Muscle of leg (tissue), 11 donors: ENCODE results near the gene KREMEN1. TPM values are rescaled to one million over a fixed set of nuclear protein-coding genes. Genes with fewer than 3 reads are reported as not detected.
A peak's percentile ranks its signal among the peaks of the same experiment; 100 is the strongest.
"Not testable (repeated sequence)": the region's sequence is repeated elsewhere in the genome, so short reads cannot be mapped to it uniquely, and the experiment has no call there.

Source experiments
- DNase-seq: peaks from one replicate; pipeline ENCODE4 v3.0.0; 2013
- H3K27ac ChIP-seq: one replicate; pipeline ENCODE4 v1.5.1; 2013; ENCODE audit warnings: mild to moderate bottlenecking, low read length, control low read depth
- H3K27me3 ChIP-seq: one replicate; pipeline ENCODE4 v1.6.1; 2013; ENCODE audit warnings: low read length; ENCODE audit not compliant: control insufficient read depth, insufficient read depth
- H3K36me3 ChIP-seq: one replicate; pipeline ENCODE4 v1.6.1; 2013; ENCODE audit warnings: low read length; ENCODE audit not compliant: control insufficient read depth, insufficient read depth
- H3K4me1 ChIP-seq: one replicate; pipeline ENCODE4 v1.6.1; 2013; ENCODE audit warnings: low read length; ENCODE audit not compliant: control insufficient read depth, insufficient read depth
- H3K4me3 ChIP-seq: one replicate; pipeline ENCODE4 v1.5.1; 2013; ENCODE audit warnings: low read length, control low read depth
- H3K9me3 ChIP-seq: replicated peaks from 2 replicates; pipeline ENCODE4 v1.6.1; 2013; ENCODE audit warnings: low read depth, low read length; ENCODE audit not compliant: control insufficient read depth
- WGBS: methylation state at CpG from one replicate; pipeline ENCODE4 v1.1.5; 2013; ENCODE audit warnings: missing lambda C conversion rate; ENCODE audit not compliant: insufficient coverage; 5-methylcytosine and 5-hydroxymethylcytosine counted together
- polyA plus RNA-seq, 8 donors: library from polyadenylated mRNA; unstranded; fragments of 120-200 nt; gene quantifications; one replicate each; pipeline versions ENCODE4 v1.2.1 to v1.2.3, GENCODE V29; 2013; ENCODE audit warnings: inconsistent platforms in 1 of 8, low replicate concordance in 1 of 8; ENCODE audit not compliant: insufficient read length in 8 of 8, insufficient read depth in 1 of 8
- total RNA-seq: library from RNA; stranded (reverse); fragments of 120-200 nt; gene quantifications from one replicate; pipeline ENCODE4 v1.2.4, GENCODE V29; 2013

The KREMEN1 gene
- total and polyA plus RNA-seq, 9 donors: 44.9 to 96.6 (median 86.6) TPM

DNA sequence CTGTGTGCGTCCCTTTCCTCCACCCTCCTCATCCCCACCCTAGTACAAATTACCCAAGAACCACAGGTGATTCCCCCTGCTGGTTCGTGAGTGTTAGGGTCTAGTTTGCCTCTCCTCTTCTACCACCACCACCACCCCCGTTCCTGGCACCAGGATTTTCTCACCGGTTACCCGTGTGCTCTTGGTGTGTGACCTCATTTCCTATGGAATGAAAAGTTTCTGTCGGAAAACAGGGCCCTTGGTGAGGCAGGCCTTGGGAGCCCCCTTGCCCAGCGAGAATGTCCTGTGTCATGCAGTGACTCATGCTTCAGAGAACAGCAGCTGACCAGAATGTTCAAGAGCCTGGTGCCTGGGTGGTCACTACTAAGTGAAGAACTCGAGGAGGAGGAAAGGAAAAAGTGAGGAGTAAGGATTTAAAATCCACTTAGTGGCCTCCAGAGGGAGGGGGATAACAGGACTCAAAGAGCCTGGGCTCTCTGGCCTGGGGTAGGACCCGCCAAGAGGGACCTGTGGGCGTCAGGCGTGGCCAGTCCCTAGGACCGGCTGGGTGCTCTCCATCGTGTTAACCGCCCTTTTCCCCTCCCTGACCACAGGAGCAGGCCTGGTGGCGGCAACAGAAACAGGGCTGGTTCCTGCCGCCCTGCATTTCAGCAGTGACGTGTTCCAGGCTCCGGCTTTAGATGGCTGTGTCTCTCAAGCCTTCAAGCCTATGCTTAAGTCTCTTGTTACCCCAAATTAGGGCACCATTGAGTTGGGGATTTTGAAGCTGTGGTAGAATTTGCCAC lies 41.4 kb upstream of the KREMEN1 start:
- H3K9me3 ChIP-seq: no peaks in the 10 kb centered on the region
- peaks cover 6% of the 10 kb centered on the region for H3K36me3 ChIP-seq
- peak overlapping the region; percentile 67 for H3K27ac ChIP-seq
- peaks cover 2% of the 10 kb centered on the region for H3K27me3 ChIP-seq
- peaks cover 29% of the 10 kb centered on the region for H3K4me1 ChIP-seq
- peak; percentile 85 for DNase-seq
- no peak overlapping the region for H3K4me3 ChIP-seq
- WGBS: 44% methylated on average over 7 of the region's 18 CpGs

DNA sequence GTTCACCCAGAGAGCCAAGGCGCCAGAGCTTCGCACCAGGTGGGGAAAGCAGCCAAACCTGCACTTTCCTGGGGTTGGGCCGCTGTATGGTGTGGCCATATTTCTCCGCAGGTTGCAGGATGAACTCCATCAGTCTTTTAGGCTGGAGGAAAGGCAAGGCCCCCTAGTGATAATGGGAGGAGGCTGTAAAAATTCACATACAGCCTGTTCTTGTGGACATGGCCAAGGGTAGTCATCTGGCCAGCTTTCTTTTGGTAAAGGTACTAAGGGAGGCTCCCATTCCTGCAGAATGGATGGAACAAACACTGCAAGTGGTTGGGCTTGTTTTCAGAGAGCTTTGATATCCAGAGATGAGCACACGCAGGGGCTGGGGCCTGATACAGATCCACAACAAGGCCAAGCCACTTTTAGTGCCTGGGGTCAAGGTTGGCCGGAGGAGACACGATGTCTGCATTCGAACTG lies 40.8 kb upstream of the KREMEN1 start:
- DNase-seq: no peak
- whole genome bisulfite sequencing: 73% methylated on average over 8 of the region's 8 CpGs
- Histone ChIP-seq H3K4me1 (peaks cover 29% of the 10 kb centered on the region), H3K27me3 (peaks cover 2% of the 10 kb centered on the region), H3K27ac (peak overlapping the region; percentile 67), H3K9me3 (no peaks in the 10 kb centered on the region), H3K36me3 (no peaks in the 10 kb centered on the region), H3K4me3 (no peak overlapping the region)

DNA sequence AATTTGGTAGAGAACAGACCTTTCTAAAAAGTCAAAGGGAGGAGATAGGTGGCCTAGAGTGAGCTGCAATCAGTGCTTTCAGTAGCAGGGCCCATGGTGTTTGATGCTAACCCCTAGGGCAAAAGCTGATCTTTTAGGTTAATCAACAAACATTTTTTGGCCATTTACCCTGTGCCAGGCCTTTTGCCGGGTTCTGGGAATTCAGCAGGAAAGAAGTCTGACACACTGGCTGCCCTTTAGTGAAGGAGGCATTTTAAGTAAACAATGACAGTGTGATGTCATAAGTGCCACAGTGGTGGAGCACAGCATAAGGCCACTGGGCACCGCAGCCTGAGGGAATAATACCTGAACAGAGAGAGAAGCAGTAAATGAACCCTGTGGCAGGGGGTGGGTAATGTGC lies 40.3 kb upstream of the KREMEN1 start:
- Histone ChIP-seq H3K9me3 (no peaks in the 10 kb centered on the region), H3K36me3 (no peaks in the 10 kb centered on the region), H3K27me3 (peaks cover 2% of the 10 kb centered on the region), H3K4me3 (no peak overlapping the region), H3K27ac (peak overlapping the region; percentile 31), H3K4me1 (peaks cover 29% of the 10 kb centered on the region)
- DNase-seq: no peak
- 94% methylated on average over 2 of the region's 2 CpGs for WGBS

DNA sequence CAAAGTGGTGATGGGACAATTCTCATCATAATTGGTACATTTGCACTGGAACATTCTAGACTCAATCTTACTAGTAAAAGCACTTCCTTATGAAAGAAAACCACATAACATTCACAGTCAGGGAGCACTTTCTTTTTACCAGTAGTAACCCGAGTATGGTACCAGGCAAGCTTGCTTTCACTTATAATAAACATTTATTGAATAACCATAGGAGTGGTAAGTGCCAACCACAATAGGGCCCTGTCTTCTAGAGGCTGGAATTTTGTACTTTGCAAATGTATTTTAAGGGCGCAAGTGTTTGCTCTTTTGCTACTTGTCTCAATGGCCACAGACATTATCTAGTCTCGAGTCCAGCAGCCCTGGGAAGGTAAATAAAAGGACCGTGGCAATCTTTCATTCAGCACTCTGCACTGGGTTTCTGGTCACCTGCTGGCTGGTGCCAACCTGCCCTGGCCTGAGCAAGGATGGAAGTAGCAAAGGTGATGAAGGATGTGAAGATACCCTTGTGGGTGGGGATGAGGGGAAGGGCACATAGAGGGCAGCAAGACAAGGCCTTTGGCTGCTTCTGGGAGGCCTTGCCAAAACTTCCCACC lies 35.4 kb upstream of the KREMEN1 start:
- Histone ChIP-seq H3K9me3 (no peaks in the 10 kb centered on the region), H3K27ac (no peak overlapping the region), H3K4me1 (peaks cover 9% of the 10 kb centered on the region), H3K4me3 (no peak overlapping the region), H3K36me3 (no peaks in the 10 kb centered on the region), H3K27me3 (no peaks in the 10 kb centered on the region)
- WGBS: 100% methylated on average over 3 of the region's 4 CpGs
- DNase-seq: no peak

DNA sequence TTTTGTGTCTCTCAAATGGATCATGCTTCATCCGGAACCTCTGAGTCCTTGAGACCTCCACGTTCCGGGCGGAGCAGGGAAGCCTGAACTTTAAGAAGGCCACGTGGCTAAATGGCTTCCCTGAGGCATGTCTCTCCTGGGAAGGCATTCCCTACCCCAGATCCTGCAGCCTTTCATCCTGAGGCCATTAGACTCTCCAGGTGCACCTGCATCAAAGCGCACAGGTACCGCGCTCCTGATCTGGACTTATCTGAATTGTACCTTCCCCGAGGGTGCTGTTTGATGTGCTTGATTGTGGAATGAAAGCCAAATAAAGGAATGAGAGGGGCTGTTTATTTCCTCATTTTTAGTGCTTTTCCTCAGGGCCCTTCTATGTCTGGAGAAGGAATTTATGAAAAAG lies 33.7 kb upstream of the KREMEN1 start:
- peaks cover 12% of the 10 kb centered on the region for H3K36me3 ChIP-seq
- H3K9me3 ChIP-seq: no peaks in the 10 kb centered on the region
- H3K27ac ChIP-seq: no peak overlapping the region
- WGBS: 67% methylated on average over 6 of the region's 9 CpGs
- H3K4me1 ChIP-seq: peaks cover 5% of the 10 kb centered on the region
- H3K27me3 ChIP-seq: no peaks in the 10 kb centered on the region
- no peak overlapping the region for H3K4me3 ChIP-seq
- DNase-seq: no peak

DNA sequence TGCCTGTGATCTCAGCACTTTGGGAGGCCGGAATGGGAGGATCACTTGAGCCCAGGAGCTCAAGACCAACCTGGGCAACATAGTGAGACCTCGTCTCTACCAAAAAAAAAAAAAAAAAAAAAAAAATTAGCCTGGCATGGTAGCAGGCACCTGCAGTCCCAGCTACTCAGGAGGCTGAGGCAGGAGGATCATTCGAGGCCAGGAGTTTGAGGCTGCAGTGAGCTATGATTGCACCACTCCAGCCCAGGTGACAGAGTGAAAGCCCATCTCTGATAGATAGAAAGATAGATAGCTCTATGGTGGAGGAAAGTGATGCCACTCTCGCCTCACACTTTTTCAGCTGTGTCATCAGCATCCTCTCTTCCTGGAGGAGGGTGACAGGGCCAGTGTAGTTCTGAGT lies 33.2 kb upstream of the KREMEN1 start:
- not testable (repeated sequence) for H3K27me3 ChIP-seq, DNase-seq, H3K4me3 ChIP-seq

DNA sequence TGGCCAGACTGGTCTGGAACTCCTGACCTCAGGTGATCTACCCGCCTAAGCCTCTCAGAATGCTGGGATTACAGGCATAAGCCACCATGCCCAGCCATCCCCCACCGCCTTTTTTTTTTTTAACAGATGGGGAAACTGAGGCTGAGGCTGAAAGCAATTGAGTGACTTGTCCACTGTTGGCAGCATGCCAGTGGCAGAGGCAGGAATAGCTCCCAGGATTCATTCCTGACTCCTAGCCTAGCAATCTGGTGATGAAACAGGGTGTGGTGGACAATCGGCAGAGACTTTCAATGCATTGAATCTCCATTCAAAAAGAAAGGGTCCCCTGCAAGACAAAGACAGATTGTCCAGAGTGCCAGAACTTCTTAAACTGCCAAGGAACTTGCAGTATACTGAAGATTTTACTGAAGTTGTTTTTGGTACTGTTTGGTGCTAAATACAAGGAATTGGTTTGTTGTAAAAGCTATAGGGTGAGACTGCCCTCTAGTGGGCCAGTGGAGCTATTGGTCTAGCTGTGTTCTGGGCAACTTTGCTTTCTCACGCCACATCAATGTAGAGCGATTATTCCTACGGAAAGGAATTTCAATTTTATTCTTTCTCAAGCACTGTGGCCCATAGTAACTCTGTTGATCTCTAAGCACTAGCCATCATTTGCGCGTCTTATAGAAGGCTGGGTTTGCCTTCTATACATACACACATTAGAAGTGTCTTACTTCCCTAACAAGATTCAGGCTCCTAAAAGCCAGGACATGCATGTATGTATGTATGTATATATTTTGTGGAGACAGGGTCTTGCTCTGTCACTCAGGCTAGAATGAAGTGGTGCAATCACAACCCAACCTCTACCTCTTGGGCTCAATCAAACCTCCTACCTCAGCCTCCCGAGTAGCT lies 32.2 kb upstream of the KREMEN1 start:
- H3K27ac ChIP-seq: no peak overlapping the region
- DNase-seq: peak; percentile 88
- H3K27me3 ChIP-seq: no peaks in the 10 kb centered on the region
- no peak overlapping the region for H3K4me3 ChIP-seq
- no CpG with 5 or more reads among the region's 9 CpGs for WGBS
- H3K4me1 ChIP-seq: peaks cover 5% of the 10 kb centered on the region
- H3K36me3 ChIP-seq: peaks cover 23% of the 10 kb centered on the region
- no peaks in the 10 kb centered on the region for H3K9me3 ChIP-seq

More for the DNA sequence above, 33.2 kb upstream of the KREMEN1 start:
- H3K9me3 ChIP-seq, H3K4me1 ChIP-seq, H3K27ac ChIP-seq: not testable (repeated sequence)
- H3K36me3 ChIP-seq: peaks cover 16% of the 10 kb centered on the region
- WGBS: 89% methylated on average over 1 of the region's 4 CpGs

DNA sequence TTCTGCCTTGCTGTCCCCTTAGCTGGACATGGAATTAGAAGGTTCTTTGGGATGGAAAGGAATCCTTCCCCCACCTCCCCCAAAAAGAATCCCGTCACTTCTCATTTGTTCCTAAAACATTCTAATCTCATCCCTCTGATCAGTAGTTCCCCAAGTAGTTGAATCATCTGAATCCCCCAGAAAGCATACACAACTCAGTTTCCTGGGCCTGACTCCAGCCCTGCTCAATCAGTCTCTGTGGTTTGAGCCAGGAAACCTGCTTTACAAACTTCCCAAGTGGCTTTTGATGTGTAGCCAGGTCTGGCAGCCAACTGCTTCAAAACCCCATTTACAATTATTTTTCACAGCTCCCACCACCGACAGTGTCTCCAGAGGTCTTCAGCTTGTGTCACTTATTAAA lies 31.4 kb upstream of the KREMEN1 start:
- DNase-seq: peak; percentile 39
- WGBS: 43% methylated on average over 1 of the region's 2 CpGs

DNA sequence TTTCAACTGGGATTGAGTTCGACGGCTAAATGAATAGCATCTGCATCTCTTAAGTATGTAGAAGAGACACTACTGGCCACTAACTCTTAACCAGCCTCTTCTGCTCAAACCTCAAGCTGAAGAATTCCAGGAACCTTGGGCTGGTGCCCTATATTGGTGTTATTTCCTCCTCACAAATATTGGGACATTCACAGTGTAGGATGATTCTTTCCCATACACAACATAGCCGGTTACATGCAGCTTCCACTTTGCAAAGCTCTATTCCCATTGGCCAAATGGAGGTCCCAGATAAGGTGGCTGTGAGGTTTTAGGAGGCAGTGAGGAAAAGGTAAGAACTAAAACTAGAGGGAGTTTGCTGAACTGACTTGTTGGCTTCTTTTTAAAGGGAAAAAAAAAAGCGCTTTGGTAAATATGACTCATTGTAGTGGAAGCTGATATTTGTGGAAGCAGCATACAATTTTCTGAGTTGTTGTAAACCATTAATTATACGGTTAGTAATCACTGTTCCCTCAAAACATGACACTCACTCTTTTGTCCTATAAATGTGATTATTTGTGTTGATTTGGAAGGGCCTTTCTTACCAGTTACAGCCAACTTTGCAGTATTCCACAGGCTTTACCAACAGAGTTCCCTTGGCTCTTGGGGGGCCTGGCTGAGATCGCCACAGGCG lies 28.8 kb upstream of the KREMEN1 start:
- H3K36me3 ChIP-seq: peaks cover 57% of the 10 kb centered on the region

More for the DNA sequence above, 31.4 kb upstream of the KREMEN1 start:
- Histone ChIP-seq H3K4me1 (peaks cover 5% of the 10 kb centered on the region), H3K9me3 (no peaks in the 10 kb centered on the region), H3K27ac (no peak overlapping the region), H3K36me3 (peaks cover 31% of the 10 kb centered on the region), H3K27me3 (no peaks in the 10 kb centered on the region), H3K4me3 (no peak overlapping the region)

More for the DNA sequence above, 28.8 kb upstream of the KREMEN1 start:
- no peaks in the 10 kb centered on the region for H3K27me3 ChIP-seq
- H3K9me3 ChIP-seq: no peaks in the 10 kb centered on the region
- no peak overlapping the region for H3K4me3 ChIP-seq
- WGBS: 87% methylated on average over 2 of the region's 7 CpGs
- DNase-seq: no peak
- no peak overlapping the region for H3K27ac ChIP-seq
- H3K4me1 ChIP-seq: peaks cover 2% of the 10 kb centered on the region
